ENCODE measurements around the gene ZNF283. TPM values are rescaled to one million over a fixed set of nuclear protein-coding genes. Genes with fewer than 3 reads are reported as not detected.

ZNF283 gene
- total RNA-seq, 3 donors from 2014 or later, result 6.9 to 19.6 (median 13.8) TPM

DNA sequence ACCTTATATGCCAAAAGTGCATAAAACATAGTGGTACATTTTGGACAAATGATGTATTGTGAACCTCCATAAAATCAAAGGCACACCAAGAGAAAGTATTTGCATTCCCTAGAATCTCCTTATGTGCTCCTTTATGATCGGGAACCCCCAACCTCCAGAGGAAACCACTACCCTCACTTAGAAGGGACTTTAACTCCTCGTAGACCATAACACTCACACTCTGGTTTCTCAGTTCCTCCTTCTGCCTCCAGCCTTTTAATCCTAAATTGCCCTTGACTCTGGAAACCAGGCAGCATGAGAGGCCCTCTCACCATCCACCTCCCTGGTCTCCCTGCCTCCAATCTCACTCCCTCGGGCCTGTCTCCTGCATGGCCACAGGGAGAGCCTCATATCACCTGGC is 36.5 kb upstream of the ZNF283 start:
- Histone ChIP-seq H3K9me3 (no peaks in the 10 kb centered on the region), H3K4me3 (no peak overlapping the region), H3K4me1 (no peaks in the 10 kb centered on the region), H3K27me3 (no peaks in the 10 kb centered on the region), H3K27ac (no peak overlapping the region), H3K36me3 (no peaks in the 10 kb centered on the region)
- intact Hi-C loops (cut with DNase I; ENCODE audit: low total_unique reads), result no loop called here
- TF ChIP-seq POLR2A (IDR thresholded peaks at IDR 0.05) (no peak), POLR2AphosphoS5 (IDR thresholded peaks at IDR 0.05) (no peak)
- TF ChIP-seq, protein P1, sequence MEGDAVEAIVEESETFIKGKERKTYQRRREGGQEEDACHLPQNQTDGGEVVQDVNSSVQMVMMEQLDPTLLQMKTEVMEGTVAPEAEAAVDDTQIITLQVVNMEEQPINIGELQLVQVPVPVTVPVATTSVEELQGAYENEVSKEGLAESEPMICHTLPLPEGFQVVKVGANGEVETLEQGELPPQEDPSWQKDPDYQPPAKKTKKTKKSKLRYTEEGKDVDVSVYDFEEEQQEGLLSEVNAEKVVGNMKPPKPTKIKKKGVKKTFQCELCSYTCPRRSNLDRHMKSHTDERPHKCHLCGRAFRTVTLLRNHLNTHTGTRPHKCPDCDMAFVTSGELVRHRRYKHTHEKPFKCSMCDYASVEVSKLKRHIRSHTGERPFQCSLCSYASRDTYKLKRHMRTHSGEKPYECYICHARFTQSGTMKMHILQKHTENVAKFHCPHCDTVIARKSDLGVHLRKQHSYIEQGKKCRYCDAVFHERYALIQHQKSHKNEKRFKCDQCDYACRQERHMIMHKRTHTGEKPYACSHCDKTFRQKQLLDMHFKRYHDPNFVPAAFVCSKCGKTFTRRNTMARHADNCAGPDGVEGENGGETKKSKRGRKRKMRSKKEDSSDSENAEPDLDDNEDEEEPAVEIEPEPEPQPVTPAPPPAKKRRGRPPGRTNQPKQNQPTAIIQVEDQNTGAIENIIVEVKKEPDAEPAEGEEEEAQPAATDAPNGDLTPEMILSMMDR (IDR thresholded peaks at IDR 0.05), result no peak
- no peak for DNase-seq (ENCODE audit: low spot score in 2 of 2)

DNA sequence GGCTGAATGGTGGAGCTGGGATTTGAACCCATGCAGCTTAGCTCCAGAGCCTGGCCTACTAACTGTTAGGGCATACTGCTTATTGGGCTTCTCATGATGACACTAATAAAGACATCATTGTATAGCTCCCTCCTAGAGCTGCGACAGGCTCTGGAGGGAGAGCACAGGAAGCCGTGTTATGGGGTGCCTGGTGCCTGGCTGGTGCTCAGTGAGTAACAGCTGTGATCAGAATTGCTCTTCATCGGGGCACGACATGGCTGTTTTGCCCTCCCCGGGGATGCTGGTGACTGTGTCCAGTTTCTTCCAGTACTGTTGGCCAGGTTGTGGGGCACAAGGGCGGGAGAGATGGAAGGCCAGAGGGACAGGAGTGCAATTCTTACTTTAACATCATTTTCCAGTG is 30.0 kb upstream of the ZNF283 start:
- TF ChIP-seq, protein P1 (IDR thresholded peaks at IDR 0.05), result no peak
- TF ChIP-seq POLR2AphosphoS5 (IDR thresholded peaks at IDR 0.05) (no peak), POLR2A (IDR thresholded peaks at IDR 0.05) (no peak)
- Histone ChIP-seq H3K4me3 (no peak overlapping the region), H3K27me3 (no peaks in the 10 kb centered on the region), H3K9me3 (no peaks in the 10 kb centered on the region), H3K27ac (no peak overlapping the region), H3K4me1 (no peaks in the 10 kb centered on the region), H3K36me3 (no peaks in the 10 kb centered on the region)
- no peak for DNase-seq (ENCODE audit: low spot score in 2 of 2)
- intact Hi-C loops (cut with DNase I; ENCODE audit: low total_unique reads), result no loop called here

DNA sequence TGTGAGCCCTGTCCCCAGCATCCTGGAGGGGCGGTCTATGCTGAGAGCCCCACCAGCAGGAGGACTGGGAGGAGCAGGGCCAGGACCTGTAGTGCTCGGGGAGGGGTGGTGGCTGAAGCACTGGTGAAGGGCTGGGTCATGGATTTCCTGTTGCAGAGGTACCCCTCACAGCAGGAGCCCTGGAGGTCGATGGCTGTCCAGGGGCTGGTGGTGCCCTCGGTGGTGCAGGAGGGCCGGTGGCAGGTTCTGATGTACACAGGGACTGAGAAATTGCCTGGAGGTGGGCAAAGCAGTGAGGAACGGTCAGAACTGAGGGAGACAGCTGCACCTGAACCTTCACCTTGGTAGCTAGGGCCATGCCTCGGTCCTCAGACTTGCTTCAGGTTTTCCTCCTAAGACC is 29.6 kb upstream of the ZNF283 start:
- no peak for DNase-seq (ENCODE audit: low spot score in 2 of 2)
- Histone ChIP-seq H3K27me3 (no peaks in the 10 kb centered on the region), H3K4me1 (no peaks in the 10 kb centered on the region), H3K36me3 (no peaks in the 10 kb centered on the region), H3K27ac (no peak overlapping the region), H3K4me3 (no peak overlapping the region), H3K9me3 (no peaks in the 10 kb centered on the region)
- TF ChIP-seq POLR2AphosphoS5 (IDR thresholded peaks at IDR 0.05) (no peak), POLR2A (IDR thresholded peaks at IDR 0.05) (no peak)
- TF ChIP-seq, protein P1 (IDR thresholded peaks at IDR 0.05), result no peak
- intact Hi-C loops (cut with DNase I; ENCODE audit: low total_unique reads), result no loop called here

DNA sequence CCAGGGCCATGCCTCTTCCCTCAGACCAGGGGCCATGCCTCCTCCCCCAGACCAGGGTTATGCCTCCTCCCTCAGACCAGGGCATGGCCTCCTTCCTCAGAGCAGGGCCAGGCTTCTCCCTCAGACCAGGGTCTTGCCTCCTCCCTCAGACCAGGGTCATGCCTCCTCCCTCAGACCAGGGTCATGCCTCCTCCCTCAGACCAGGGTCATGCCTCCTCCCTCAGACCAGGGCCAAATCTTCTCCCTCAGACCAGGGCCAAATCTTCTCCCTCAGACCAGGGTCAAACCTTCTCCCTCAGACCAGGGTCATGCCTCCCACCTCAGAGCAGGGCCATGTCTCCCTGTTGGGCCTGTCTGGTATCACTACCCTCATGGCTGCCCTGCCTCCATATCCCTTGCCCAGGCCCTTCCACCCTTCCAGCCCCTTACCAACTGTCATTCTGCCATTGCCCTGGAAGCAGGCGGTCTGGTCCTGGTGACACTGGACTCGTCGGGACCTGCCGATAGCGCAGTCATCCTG is 29.0 kb upstream of the ZNF283 start:
- Histone ChIP-seq H3K36me3 (no peaks in the 10 kb centered on the region), H3K27ac (peak overlapping the region in 1 of 2 donors; percentile 41), H3K27me3 (no peaks in the 10 kb centered on the region), H3K4me1 (no peaks in the 10 kb centered on the region), H3K4me3 (peak overlapping the region; percentile 52 to 68 (median 61)), H3K9me3 (no peaks in the 10 kb centered on the region)
- TF ChIP-seq POLR2A (IDR thresholded peaks at IDR 0.05), result no peak
- TF ChIP-seq POLR2AphosphoS5 (IDR thresholded peaks at IDR 0.05), result no peak
- TF ChIP-seq, protein P1 (IDR thresholded peaks at IDR 0.05), result no peak
- intact Hi-C loops (cut with DNase I; ENCODE audit: low total_unique reads), result loop anchor here (2.0 kb wide), 1 partner anchor 27 kb away; no protein-coding TSS in a partner anchor
- DNase-seq (ENCODE audit: low spot score in 2 of 2), result no peak

DNA sequence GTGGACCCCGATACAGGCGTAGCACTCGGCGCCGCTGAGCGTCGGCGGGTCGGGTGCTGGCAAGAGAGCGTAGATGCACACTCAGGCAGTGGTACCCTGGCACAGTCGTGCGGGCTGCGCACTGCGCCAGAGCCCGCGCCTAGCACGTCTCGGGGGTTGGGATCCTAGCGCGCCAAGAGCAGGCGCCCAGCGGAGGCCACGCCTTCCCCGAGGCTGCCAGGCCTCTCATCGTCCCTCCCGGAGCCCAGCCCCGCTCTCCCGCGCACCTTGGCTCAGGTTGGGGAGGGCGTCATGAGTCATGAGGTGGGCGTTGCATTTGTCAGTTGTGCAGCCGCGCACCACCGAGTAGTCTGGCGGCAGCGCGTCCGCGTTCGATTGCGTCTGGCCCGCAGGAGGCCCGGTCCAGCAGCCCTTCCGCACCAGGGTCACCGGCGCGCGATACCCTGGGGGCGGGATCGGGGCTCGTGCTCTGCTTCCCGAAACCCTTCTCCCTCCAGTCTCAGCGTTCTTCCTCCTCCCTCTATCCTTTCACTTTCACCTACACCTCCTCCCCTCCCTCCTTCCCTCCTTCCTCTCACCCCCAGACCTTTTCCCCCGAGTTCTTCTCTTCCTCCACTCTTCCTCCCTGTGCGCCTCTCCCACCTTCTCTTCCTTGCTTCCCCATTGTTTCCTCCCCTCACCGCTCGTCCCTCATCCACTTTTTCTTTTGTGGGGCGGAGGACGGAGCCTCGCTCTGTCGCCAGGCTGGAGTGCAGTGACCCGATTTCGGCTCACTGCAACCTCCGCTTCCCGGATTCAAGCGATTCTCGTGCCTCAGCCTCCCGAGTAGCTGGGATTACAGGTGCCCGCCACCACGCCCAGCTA is 28.3 kb upstream of the ZNF283 start:
- H3K27ac ChIP-seq, result peak overlapping the region; percentile 41 to 65

More for the DNA sequence above, 28.3 kb upstream of the ZNF283 start:
- intact Hi-C loops (cut with DNase I; ENCODE audit: low total_unique reads), result loop anchor here (2.0 kb wide), 1 partner anchor 28 kb away; no protein-coding TSS in a partner anchor
- Histone ChIP-seq H3K36me3 (no peaks in the 10 kb centered on the region), H3K9me3 (no peaks in the 10 kb centered on the region), H3K4me3 (peak overlapping the region; percentile 52 to 68 (median 61)), H3K4me1 (no peaks in the 10 kb centered on the region), H3K27me3 (no peaks in the 10 kb centered on the region)
- no peak for TF ChIP-seq POLR2A (IDR thresholded peaks at IDR 0.05)
- TF ChIP-seq, protein P1 (IDR thresholded peaks at IDR 0.05), result no peak
- peak in 1 of 3 donors; percentile 81 for TF ChIP-seq POLR2AphosphoS5 (IDR thresholded peaks at IDR 0.05)
- peak; percentile 71 to 80 for DNase-seq (ENCODE audit: low spot score in 2 of 2)

Data from breast epithelium (tissue), 4 donors.